Transverse colon (tissue), 4 donors: ENCODE data around the gene PROX1. TPM values are rescaled to one million over a fixed set of nuclear protein-coding genes. Genes with fewer than 3 reads are reported as not detected.

ENCODE experiments used
- DNase-seq: peaks from one replicate; pipeline ENCODE4 v3.0.0-alpha.2; 2019
- H3K27ac ChIP-seq, 4 donors: fragments of 200-600 bp; sonication (generic); 2 replicates each; pipeline ENCODE4 v1.5.1; 2016 to 2018; ENCODE audit warnings: inconsistent platforms in 4 of 4
- H3K27me3 ChIP-seq: fragments of 200-600 bp; sonication (generic); 2 replicates; pipeline ENCODE4 v1.5.1; 2017; ENCODE audit warnings: inconsistent platforms
- H3K36me3 ChIP-seq, 4 donors: fragments of 200-600 bp; sonication (generic); 2 replicates each; pipeline ENCODE4 v1.5.1; 2017 to 2019; ENCODE audit warnings: inconsistent platforms in 4 of 4
- H3K4me1 ChIP-seq, 4 donors: fragments of 200-600 bp; sonication (generic); 2 replicates each; pipeline ENCODE4 v1.5.1; 2017 to 2020; ENCODE audit warnings: inconsistent platforms in 4 of 4
- H3K4me3 ChIP-seq, 4 donors: fragments of 200-600 bp; sonication (generic); 1 replicate in 1 of 4; 2 replicates in 3 of 4; pipeline versions ENCODE4 v1.5.1 to v1.6.1; 2017 to 2019; ENCODE audit warnings: inconsistent platforms in 4 of 4
- H3K9me3 ChIP-seq, 2 donors: fragments of 200-600 bp; sonication (generic); 2 replicates each; pipeline ENCODE4 v1.5.1; 2017 to 2019; ENCODE audit warnings: inconsistent platforms in 2 of 2
- CTCF ChIP-seq, 5 experiments: fragments of 200-600 bp in 3 of 5; fragments of 450-650 bp in 2 of 5; sonication (generic) in 3 of 5; IDR thresholded peaks; 1 replicate in 2 of 5; 2 replicates in 3 of 5; pipeline ENCODE4 v1.5.1; 2016 to 2017; ENCODE audit warnings: antibody characterized with exemption in 5 of 5, inconsistent platforms in 3 of 5, mild to moderate bottlenecking in 2 of 5, moderate library complexity in 1 of 5
- EP300 ChIP-seq: sonication (generic); formaldehyde crosslinking; IDR thresholded peaks from one replicate; pipeline ENCODE4 v1.6.1; 2017; ENCODE audit warnings: antibody characterized with exemption, low read depth
- POLR2A ChIP-seq: fragments of 450-650 bp; IDR thresholded peaks from one replicate; pipeline ENCODE4 v1.6.1; 2016; ENCODE audit warnings: antibody characterized with exemption, mild to moderate bottlenecking, moderate library complexity
- POLR2AphosphoS5 ChIP-seq, 3 donors: sonication (generic); formaldehyde crosslinking; IDR thresholded peaks; one replicate each; pipeline ENCODE4 v1.6.1; 2016; ENCODE audit warnings: antibody characterized with exemption in 3 of 3
- WGBS, 2 donors: methylation state at CpG; one replicate each; pipeline ENCODE4 v1.1.5; 2018; ENCODE audit warnings: low coverage in 1 of 2; 5-methylcytosine and 5-hydroxymethylcytosine counted together
- in situ Hi-C, 4 donors: fragments of 200-750 bp; cut with MboI; loops; one replicate each; pipeline versions ENCODE4 v1.15.0 to v1.15.1; 2017; ENCODE audit warnings: low sequenced_read_pairs in 3 of 4, low pct_ligation_motif_present in 1 of 4, low pct_unique_long_range_greater_than_20kb in 1 of 4
- intact Hi-C: fragments of 100-400 bp; cut with DNase I; formaldehyde crosslinking; loops from one replicate; pipeline ENCODE4 v1.15.1; 2023; ENCODE audit warnings: low total_unique reads
- total RNA-seq, 4 donors: library from RNA; depleted of rRNA; stranded (reverse); fragments of >200 nt; gene quantifications; one replicate each; pipeline ENCODE4 v1.1.0, GENCODE V29; 2016

The PROX1 gene
- total RNA-seq, 4 donors from 2014 or later = 3.4 to 16.1 (median 8.0) TPM

- no peak overlapping the region for H3K27ac ChIP-seq
- H3K4me1 ChIP-seq = peaks cover 0 to 10% (median 4%) of the 10 kb centered on the region in 4 donors
- intact Hi-C loops (no loop called here), in situ Hi-C loops (no loop called here)
- WGBS, 2 donors = 66 to 89% methylated on average over 3 of the region's 3 CpGs
- DNase-seq = no peak
- no peaks in the 10 kb centered on the region for H3K9me3 ChIP-seq
- H3K27me3 ChIP-seq = no peaks in the 10 kb centered on the region
- H3K36me3 ChIP-seq = no peaks in the 10 kb centered on the region
- TF ChIP-seq POLR2A = no peak
- no peak for TF ChIP-seq EP300
- TF ChIP-seq POLR2AphosphoS5 (IDR thresholded peaks at IDR 0.05) = no peak
- no peak for TF ChIP-seq CTCF (IDR thresholded peaks at IDR 0.05)
- H3K4me3 ChIP-seq = no peak overlapping the region
Observed at GRCh38 chr1:214005708-214006107, 17.9 kb downstream of the PROX1 start.

- no peak for DNase-seq
- no peak overlapping the region for H3K27ac ChIP-seq
- H3K4me3 ChIP-seq = no peak overlapping the region
- H3K36me3 ChIP-seq = no peaks in the 10 kb centered on the region
- no peaks in the 10 kb centered on the region for H3K27me3 ChIP-seq
- WGBS, 2 donors = 88% methylated on average over 3 of the region's 3 CpGs; no CpG with 5 or more reads in 1 of the 2 donors
- intact Hi-C loops (no loop called here), in situ Hi-C loops (no loop called here)
- H3K9me3 ChIP-seq = no peaks in the 10 kb centered on the region
- H3K4me1 ChIP-seq = peaks cover 0 to 9% (median 3%) of the 10 kb centered on the region in 4 donors
- TF ChIP-seq POLR2AphosphoS5 (IDR thresholded peaks at IDR 0.05) = no peak
- TF ChIP-seq CTCF (IDR thresholded peaks at IDR 0.05) = no peak
- no peak for TF ChIP-seq POLR2A
- no peak for TF ChIP-seq EP300
Observed at GRCh38 chr1:214006845-214007244, 19.1 kb downstream of the PROX1 start.

- intact Hi-C loops = no loop called here
- no peaks in the 10 kb centered on the region for H3K9me3 ChIP-seq
- no peaks in the 10 kb centered on the region for H3K27me3 ChIP-seq
- peaks cover 0 to 4% (median 0%) of the 10 kb centered on the region in 4 donors for H3K4me1 ChIP-seq
- in situ Hi-C loops = no loop called here
- H3K36me3 ChIP-seq = no peaks in the 10 kb centered on the region
- no peak for TF ChIP-seq POLR2AphosphoS5 (IDR thresholded peaks at IDR 0.05)
- no peak for TF ChIP-seq CTCF (IDR thresholded peaks at IDR 0.05)
- TF ChIP-seq POLR2A = no peak
- TF ChIP-seq EP300 = no peak
- no peak for DNase-seq
- no peak overlapping the region for H3K4me3 ChIP-seq
- 89 to 100% methylated on average over 1 to 3 of the region's 3 CpGs for WGBS, 2 donors
- H3K27ac ChIP-seq = no peak overlapping the region
Observed at GRCh38 chr1:214008347-214008746, 20.6 kb downstream of the PROX1 start.

DNA sequence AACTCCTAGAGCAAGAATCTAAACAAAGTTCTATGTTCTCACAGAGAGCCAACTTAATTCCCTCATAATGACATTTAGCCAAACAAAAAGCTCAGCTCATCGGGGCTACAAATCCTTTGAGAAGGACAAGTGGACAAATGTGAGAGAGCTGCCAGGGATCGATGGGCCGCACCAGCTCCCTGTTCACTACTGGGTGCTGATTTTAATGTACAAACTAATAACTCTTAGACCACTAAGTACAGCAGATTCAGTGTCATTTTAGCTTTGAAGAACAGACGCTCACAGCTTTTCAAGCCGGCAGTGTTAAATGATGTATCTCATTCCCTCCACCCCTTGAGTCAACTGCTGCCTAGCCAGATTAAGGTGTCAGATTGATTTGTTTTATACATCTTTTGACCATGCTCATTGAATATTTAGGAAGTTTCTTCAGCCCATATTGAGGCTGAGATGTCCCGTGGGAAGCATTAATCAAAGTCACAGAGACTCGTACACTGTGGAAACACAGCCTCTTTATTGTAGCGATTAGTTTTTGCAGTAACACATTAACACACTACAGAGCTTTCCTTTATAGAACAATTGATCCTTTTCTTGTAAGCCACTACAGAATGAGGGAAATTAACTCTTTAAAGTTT lies 21.1 kb downstream of the PROX1 start:
- TF ChIP-seq POLR2AphosphoS5 (IDR thresholded peaks at IDR 0.05) = no peak
- Histone ChIP-seq H3K36me3 (no peaks in the 10 kb centered on the region), H3K4me1 (no peaks in the 10 kb centered on the region), H3K27ac (no peak overlapping the region), H3K4me3 (no peak overlapping the region), H3K27me3 (no peaks in the 10 kb centered on the region), H3K9me3 (no peaks in the 10 kb centered on the region)
- in situ Hi-C loops = no loop called here
- 73 to 79% methylated on average over 4 to 8 of the region's 8 CpGs for WGBS, 2 donors
- no peak for DNase-seq
- intact Hi-C loops = no loop called here
